AG04450 (cell line): ENCODE results near the gene RPH3AL. TPM values are rescaled to one million over a fixed set of nuclear protein-coding genes. Genes with fewer than 3 reads are reported as not detected.

Source experiments
- CTCF ChIA-PET: fragments of 300-600, 350-600 bp; formaldehyde crosslinking; extraction: SDS; loops from one replicate; lab custom pipeline; 2022; ENCODE audit warnings: antibody characterized with exemption, inconsistent platforms; lab: Charles Lee
- POLR2A ChIA-PET: fragments of 350-600 bp; formaldehyde crosslinking; extraction: SDS; loops from one replicate; lab custom pipeline; 2021; ENCODE audit warnings: antibody characterized with exemption, inconsistent platforms; lab: Yijun Ruan, JAX
- DNase-seq: peaks from one replicate; pipeline ENCODE4 v3.0.0-alpha.2; 2011; ENCODE audit warnings: low read depth, low spot score
- H3K27ac ChIP-seq: one replicate; pipeline ENCODE4 v1.5.1; 2012; ENCODE audit warnings: low read depth, low read length, control low read depth
- H3K27me3 ChIP-seq: one replicate; pipeline ENCODE4 v1.6.0; 2012; ENCODE audit warnings: low read length; ENCODE audit not compliant: control insufficient read depth, insufficient read depth
- H3K4me3 ChIP-seq: 2 replicates; pipeline ENCODE4 v1.5.1; 2011; ENCODE audit warnings: mild to moderate bottlenecking, low read depth, low read length, control low read depth
- H3K9me3 ChIP-seq: 2 replicates; pipeline ENCODE4 v1.5.1; 2012; ENCODE audit warnings: low read length; ENCODE audit not compliant: control insufficient read depth, insufficient read depth
- CTCF ChIP-seq: IDR thresholded peaks from 2 replicates; pipeline ENCODE4 v1.5.1; 2011; ENCODE audit warnings: low read depth, low read length, control low read depth, inconsistent platforms
- polyA plus RNA-seq: library from polyadenylated mRNA; depleted of rRNA; stranded (reverse); fragments of >200 nt; gene quantifications from 2 replicates; pipeline ENCODE4 v1.2.3, GENCODE V29; 2011

The RPH3AL gene
- polyA plus RNA-seq, 1 experiment, result 1.3 TPM

GRCh38 chr17:343875-344752 lies 8.5 kb downstream of the RPH3AL start:
- Histone ChIP-seq H3K4me3 (no peak overlapping the region), H3K27ac (no peak overlapping the region), H3K9me3 (peaks cover 4% of the 10 kb centered on the region; the same call in 1 of the 2 replicates), H3K27me3 (no peaks in the 10 kb centered on the region)
- ChIA-PET POLR2A (no interaction called here), CTCF (no interaction called here)
- DNase-seq, result no peak
- no peak for TF ChIP-seq CTCF

- ChIA-PET POLR2A (no interaction called here), CTCF (no interaction called here)
- H3K4me3 ChIP-seq, result no peak overlapping the region
- TF ChIP-seq CTCF, result no peak
- peaks cover 4% of the 10 kb centered on the region; the same call in 1 of the 2 replicates for H3K9me3 ChIP-seq
- no peak for DNase-seq
- H3K27me3 ChIP-seq, result peaks cover 3% of the 10 kb centered on the region
- no peak overlapping the region for H3K27ac ChIP-seq
Observed at GRCh38 chr17:343211-343610, 9.4 kb downstream of the RPH3AL start.

DNA sequence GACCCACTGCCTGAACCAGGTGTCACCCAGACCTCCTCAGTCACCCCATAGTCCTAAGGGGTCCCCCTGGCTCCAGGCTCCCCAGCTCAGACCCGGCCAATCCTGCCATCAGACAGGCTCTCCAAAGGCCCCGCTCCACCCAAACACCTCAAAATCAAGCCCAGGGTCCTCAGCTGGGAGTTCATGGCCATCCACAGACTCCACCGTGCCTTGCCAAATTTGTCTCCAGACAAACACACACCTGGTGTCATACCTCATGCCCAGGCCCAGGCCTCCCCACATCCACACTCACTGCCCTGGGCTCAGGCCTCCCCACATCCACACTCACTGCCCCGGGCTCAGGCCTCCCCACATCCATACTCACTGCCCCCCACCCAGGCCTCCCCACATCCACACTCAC lies 12.5 kb downstream of the RPH3AL start:
- no peak for DNase-seq
- Histone ChIP-seq H3K9me3 (no peaks in the 10 kb centered on the region; the same call in 1 of the 2 replicates), H3K27ac (no peak overlapping the region), H3K27me3 (peaks cover 18% of the 10 kb centered on the region), H3K4me3 (no peak overlapping the region)
- CTCF ChIA-PET, result no interaction called here
- POLR2A ChIA-PET, result no interaction called here
- no peak for TF ChIP-seq CTCF

DNA sequence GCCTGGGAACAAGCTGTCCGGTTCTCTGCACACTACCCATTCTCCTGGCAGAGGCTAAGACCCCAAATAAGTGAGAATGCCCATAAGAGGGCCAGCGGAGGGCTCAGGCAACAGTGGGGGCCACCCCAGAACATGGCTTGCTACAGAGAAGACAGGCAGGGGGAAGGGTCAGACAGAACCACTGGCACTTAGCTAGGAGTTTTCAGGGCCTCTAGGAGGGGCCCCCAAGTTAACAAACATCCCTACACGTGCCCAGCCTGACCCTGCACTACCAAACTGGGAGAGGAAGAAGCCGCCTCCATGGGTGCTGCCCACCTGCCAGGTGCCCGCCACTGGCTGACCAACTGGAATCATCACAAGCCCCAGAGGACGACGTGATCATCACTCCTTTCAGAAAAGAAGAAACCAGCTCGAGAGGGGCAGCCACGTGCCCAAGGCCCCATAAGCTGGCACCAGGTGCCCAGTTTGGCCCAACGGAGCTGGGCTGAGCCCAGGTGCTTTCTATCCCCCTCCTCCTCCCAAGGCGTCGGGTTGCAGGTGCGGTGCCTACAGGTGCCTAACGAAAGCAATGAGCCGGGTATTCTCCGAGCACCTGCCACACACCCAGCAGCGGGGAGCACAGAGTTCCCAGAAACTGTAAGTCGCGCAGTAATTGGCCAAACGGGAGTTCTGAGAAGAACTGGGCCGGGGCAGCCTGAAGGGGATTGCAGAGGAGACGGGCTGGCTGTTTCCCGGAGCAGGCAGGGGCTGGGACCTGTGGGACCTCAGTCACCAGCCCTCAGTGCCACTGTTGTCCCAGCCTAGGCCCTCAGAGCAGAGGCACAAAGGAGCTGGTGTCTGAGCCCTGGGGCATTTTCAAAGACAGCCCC lies 13.2 kb downstream of the RPH3AL start:
- ChIA-PET CTCF (no interaction called here), POLR2A (no interaction called here)
- DNase-seq, result no peak
- no peaks in the 10 kb centered on the region; the same call in 1 of the 2 replicates for H3K9me3 ChIP-seq
- no peak overlapping the region for H3K4me3 ChIP-seq
- H3K27ac ChIP-seq, result no peak overlapping the region
- H3K27me3 ChIP-seq, result peaks cover 24% of the 10 kb centered on the region
- no peak for TF ChIP-seq CTCF
